Fibroblast of peridontal ligament (primary cell): ENCODE data around the gene ALKBH2.

Experiments
- DNase-seq: peaks from one replicate; pipeline ENCODE4 v3.0.0-alpha.2; 2010; ENCODE audit errors: extremely low read depth

ALKBH2 gene

GRCh38 chr12:109114644-109115043 is 21.4 kb upstream of the ALKBH2 start:
- DNase-seq: no peak

GRCh38 chr12:109113661-109114321 is 20.5 kb upstream of the ALKBH2 start:
- DNase-seq: no peak

GRCh38 chr12:109112720-109113465 is 19.6 kb upstream of the ALKBH2 start:
- DNase-seq: no peak

GRCh38 chr12:109110988-109111495 is 17.8 kb upstream of the ALKBH2 start:
- DNase-seq: peak; percentile 77

GRCh38 chr12:109109746-109110350 is 16.6 kb upstream of the ALKBH2 start:
- DNase-seq: no peak

GRCh38 chr12:109105176-109105575 is 11.9 kb upstream of the ALKBH2 start:
- DNase-seq: no peak

- DNase-seq: no peak
Measured at GRCh38 chr12:109102491-109102890, 9.2 kb upstream of the ALKBH2 start.

- DNase-seq: no peak
Measured at GRCh38 chr12:109100741-109101140, 7.5 kb upstream of the ALKBH2 start.

- DNase-seq: no peak
Measured at GRCh38 chr12:109099431-109100020, 6.3 kb upstream of the ALKBH2 start.

GRCh38 chr12:109098651-109099050 is 5.4 kb upstream of the ALKBH2 start:
- peak; percentile 40 for DNase-seq

GRCh38 chr12:109098183-109098604 is 4.9 kb upstream of the ALKBH2 start:
- peak; percentile 67 for DNase-seq

GRCh38 chr12:109097435-109098182 is 4.3 kb upstream of the ALKBH2 start, which contains the start of gene UNG:
Gene UNG (plus strand): TSS chr12:109097597. CDS start chr12:109097680, 83 bp downstream.
- peak; percentile 92 for DNase-seq

GRCh38 chr12:109097140-109097434 is 3.8 kb upstream of the ALKBH2 start:
- no peak for DNase-seq

GRCh38 chr12:109092497-109093021 is 713 bp downstream of the ALKBH2 start:
- DNase-seq: no peak

GRCh38 chr12:109089683-109090082 is 3.6 kb downstream of the ALKBH2 start:
- DNase-seq: no peak

- peak; percentile 55 for DNase-seq
Measured at GRCh38 chr12:109088818-109089217, 4.5 kb downstream of the ALKBH2 start.

- DNase-seq: no peak
Measured at GRCh38 chr12:109087250-109087649, 6.0 kb downstream of the ALKBH2 start.

GRCh38 chr12:109085590-109085989 is 7.7 kb downstream of the ALKBH2 start:
- no peak for DNase-seq

- DNase-seq: no peak
Measured at GRCh38 chr12:109084425-109084824, 8.8 kb downstream of the ALKBH2 start.

GRCh38 chr12:109082751-109083150 is 10.5 kb downstream of the ALKBH2 start:
- DNase-seq: no peak

- DNase-seq: no peak
Measured at GRCh38 chr12:109074866-109075265, 18.4 kb downstream of the ALKBH2 start.
